ENCODE results near the gene MMRN2.
"Not testable (repeated sequence)": the region's sequence is repeated elsewhere in the genome, so short reads cannot be mapped to it uniquely, and the experiment has no call there.

- TF ChIP-seq CTCF (IDR thresholded peaks at IDR 0.05; ENCODE audit: low read depth, low read length, missing input control); SP1 (IDR thresholded peaks at IDR 0.05); MAX (IDR thresholded peaks at IDR 0.05); TAF1 (conservative IDR thresholded peaks at IDR 0.05); FOXA1 (IDR thresholded peaks at IDR 0.05); EGR1 (IDR thresholded peaks at IDR 0.05; ENCODE audit: low read depth in 2 of 2); HNF4A (conservative IDR thresholded peaks at IDR 0.05); JUND (IDR thresholded peaks at IDR 0.05): not testable (repeated sequence)
Measured at GRCh38 chr10:87007124-87007523, 49.7 kb upstream of the MMRN2 start.

Data from liver (tissue), 3 donors.